NT2/D1 (cell line): ENCODE data around the gene LCMT2.

Experiments used
- SUZ12 ChIP-seq: IDR thresholded peaks from 2 replicates; pipeline ENCODE4 v1.6.1; 2011; ENCODE audit not compliant: insufficient read length, insufficient read depth; ENCODE audit errors: extremely low read depth
- YY1 ChIP-seq: IDR thresholded peaks from 2 replicates; pipeline ENCODE4 v1.6.1; 2011; ENCODE audit not compliant: insufficient read length, insufficient read depth

- TF ChIP-seq SUZ12: no peak
- no peak for TF ChIP-seq YY1
Observed at GRCh38 chr15:43318990-43319771, 11.2 kb downstream of the LCMT2 start.
